ENCODE results near the gene MTHFR.

Gene MTHFR

DNA sequence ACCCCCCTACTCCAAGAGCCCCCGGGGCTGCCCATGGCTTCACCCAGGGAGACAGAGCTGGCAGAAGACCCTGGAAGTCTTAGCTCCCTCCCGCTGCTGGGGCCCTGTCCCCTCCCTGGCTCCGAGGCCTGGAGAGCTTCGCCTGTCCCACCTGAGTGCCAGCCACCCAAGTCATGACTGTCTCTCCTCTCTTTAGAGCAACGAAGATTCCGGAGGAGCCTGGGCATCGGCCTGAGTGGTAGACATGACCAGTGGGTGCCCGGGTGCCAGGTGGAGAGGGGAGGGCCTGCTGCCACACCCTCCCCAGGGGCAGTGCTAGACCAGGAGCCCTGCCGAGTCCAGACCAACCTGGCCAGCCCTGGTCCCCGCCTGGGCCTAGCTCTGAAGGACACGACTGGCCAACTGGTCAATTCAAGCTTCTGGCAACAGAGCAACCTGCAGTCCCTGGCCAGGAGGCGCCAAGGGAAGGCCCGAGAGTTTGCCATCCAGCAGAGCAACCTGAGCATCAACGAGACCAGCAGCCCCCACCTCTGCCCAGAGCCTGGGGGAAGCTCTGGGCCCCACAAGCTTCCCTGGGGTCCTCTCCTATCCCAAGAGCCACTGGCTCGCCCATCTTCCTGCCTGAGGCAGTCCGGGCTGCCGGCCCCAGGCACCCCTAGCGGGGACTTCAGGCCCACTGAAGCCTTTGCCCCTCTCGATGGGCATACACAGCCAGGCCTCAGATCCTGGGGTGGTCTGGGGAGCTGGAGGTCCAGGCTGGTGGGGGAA, 39.9 kb downstream of the MTHFR start:
- TF ChIP-seq, protein P1, sequence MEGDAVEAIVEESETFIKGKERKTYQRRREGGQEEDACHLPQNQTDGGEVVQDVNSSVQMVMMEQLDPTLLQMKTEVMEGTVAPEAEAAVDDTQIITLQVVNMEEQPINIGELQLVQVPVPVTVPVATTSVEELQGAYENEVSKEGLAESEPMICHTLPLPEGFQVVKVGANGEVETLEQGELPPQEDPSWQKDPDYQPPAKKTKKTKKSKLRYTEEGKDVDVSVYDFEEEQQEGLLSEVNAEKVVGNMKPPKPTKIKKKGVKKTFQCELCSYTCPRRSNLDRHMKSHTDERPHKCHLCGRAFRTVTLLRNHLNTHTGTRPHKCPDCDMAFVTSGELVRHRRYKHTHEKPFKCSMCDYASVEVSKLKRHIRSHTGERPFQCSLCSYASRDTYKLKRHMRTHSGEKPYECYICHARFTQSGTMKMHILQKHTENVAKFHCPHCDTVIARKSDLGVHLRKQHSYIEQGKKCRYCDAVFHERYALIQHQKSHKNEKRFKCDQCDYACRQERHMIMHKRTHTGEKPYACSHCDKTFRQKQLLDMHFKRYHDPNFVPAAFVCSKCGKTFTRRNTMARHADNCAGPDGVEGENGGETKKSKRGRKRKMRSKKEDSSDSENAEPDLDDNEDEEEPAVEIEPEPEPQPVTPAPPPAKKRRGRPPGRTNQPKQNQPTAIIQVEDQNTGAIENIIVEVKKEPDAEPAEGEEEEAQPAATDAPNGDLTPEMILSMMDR (IDR thresholded peaks at IDR 0.05; ENCODE audit: borderline replicate concordance, insufficient read depth, low read depth, low read length): no peak
- no peak overlapping the region for H3K4me3 ChIP-seq (ENCODE audit: low read depth, low read length)

- TF ChIP-seq, protein P1 (IDR thresholded peaks at IDR 0.05; ENCODE audit: borderline replicate concordance, insufficient read depth, low read depth, low read length): no peak
- H3K4me3 ChIP-seq (ENCODE audit: low read depth, low read length): no peak overlapping the region
Observed at GRCh38 chr1:11764519-11764918, 41.2 kb downstream of the MTHFR start.

GRCh38 chr1:11764115-11764514, 41.6 kb downstream of the MTHFR start:
- H3K4me3 ChIP-seq (ENCODE audit: low read depth, low read length): no peak overlapping the region
- TF ChIP-seq, protein P1 (IDR thresholded peaks at IDR 0.05; ENCODE audit: borderline replicate concordance, insufficient read depth, low read depth, low read length): no peak

DNA sequence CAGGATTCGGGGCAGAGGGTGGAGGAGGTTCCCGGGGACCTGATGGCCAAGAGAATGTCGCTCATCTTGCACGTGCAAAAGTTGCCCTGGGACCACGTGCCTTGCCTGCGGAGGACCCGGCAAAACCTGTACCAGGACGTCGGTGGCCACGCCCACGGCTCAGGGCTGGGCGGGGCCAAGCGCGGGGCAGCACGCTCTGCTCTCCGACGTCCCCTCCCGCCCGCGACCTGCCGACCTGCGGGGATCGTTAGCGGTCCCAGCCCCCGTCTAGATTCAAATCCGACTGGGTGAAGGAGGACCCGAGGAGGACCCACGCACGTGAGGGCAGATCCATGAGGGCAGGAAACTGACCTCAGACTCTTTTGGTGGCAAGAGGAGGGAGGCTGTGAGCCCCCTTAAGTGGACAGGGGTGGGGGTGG, 43.8 kb downstream of the MTHFR start, which contains the start of gene C1orf167:
TSS of gene C1orf167 (plus strand) at position 206 of the 419 bp plus-strand sequence. CDS start 2,208 bp downstream, outside the sequence.
- H3K4me3 ChIP-seq (ENCODE audit: low read depth, low read length): no peak within 1 kb of the TSS

DNA sequence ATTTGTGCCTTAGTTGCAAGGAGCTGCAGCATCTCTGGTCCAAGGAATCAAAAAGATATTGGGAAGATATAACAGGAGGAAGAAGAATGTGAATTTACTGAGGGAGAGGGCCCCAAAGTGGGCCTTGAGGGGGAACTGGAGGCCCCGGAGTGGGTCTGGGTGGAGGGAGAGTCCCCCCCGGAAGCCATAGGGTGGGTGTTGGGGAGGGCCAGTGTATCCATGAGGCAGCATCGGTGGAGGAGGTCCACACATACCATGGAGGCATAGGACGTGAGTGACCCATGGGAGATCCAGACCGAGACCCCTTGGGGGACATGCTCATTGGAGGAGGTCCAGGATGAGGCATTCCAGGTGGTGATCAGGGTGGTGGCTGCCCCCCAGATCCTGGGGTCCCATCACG, 44.5 kb downstream of the MTHFR start:
- H3K4me3 ChIP-seq (ENCODE audit: low read depth, low read length): no peak overlapping the region
- TF ChIP-seq, protein P1 (IDR thresholded peaks at IDR 0.05; ENCODE audit: borderline replicate concordance, insufficient read depth, low read depth, low read length): no peak

More for the DNA sequence above, 43.8 kb downstream of the MTHFR start, which contains the start of gene C1orf167:
- TF ChIP-seq, protein P1 (IDR thresholded peaks at IDR 0.05; ENCODE audit: borderline replicate concordance, insufficient read depth, low read depth, low read length): no peak

DNA sequence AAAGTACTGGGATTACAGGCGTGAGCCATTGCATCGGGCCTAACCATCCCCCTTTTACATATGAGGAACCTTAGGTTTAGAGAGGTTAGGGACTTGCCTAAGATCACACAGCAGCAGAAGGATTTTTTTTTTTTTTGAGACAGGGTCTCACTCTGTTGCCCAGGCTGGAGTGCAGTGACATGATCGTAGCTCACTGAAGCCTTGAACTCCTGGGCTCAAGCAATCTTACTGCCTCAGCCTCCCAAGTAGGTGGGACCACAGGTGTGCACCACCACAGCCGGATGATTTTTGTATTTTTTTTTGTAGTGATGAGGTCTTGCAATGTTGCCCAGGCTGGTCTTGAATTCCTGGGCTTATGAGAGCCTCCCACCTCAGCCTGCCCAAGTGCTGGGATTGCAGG, 46.0 kb downstream of the MTHFR start:
- H3K4me3 ChIP-seq (ENCODE audit: low read depth, low read length): no peak overlapping the region
- TF ChIP-seq, protein P1 (IDR thresholded peaks at IDR 0.05; ENCODE audit: borderline replicate concordance, insufficient read depth, low read depth, low read length): no peak

- TF ChIP-seq, protein P1 (IDR thresholded peaks at IDR 0.05; ENCODE audit: borderline replicate concordance, insufficient read depth, low read depth, low read length): no peak
Observed at GRCh38 chr1:11757047-11757446, 48.7 kb downstream of the MTHFR start.

More at GRCh38 chr1:11757047-11757446, 48.7 kb downstream of the MTHFR start:
- no peak overlapping the region for H3K4me3 ChIP-seq (ENCODE audit: low read depth, low read length)
